ENCODE data around the gene BACH2. TPM values are rescaled to one million over a fixed set of nuclear protein-coding genes. Genes with fewer than 3 reads are reported as not detected.
A peak's percentile ranks its signal among the peaks of the same experiment; 100 is the strongest.

The BACH2 gene
- total RNA-seq, 5 donors from 2014 or later (not counting 1 experiment from before 2014, with no cell fraction given): 81.9 to 196 (median 96.7) TPM

- WGBS (ENCODE audit: insufficient coverage): 33% methylated on average over 1 of the region's 6 CpGs
- ATAC-seq (replicated peaks in 1 of 4): no peak
- Histone ChIP-seq H3K36me3 (ENCODE audit: control insufficient read depth in 2 of 2, extremely low read depth in 1 of 2, insufficient read depth in 1 of 2, low read length in 1 of 2) (peaks cover 0 to 5% of the 10 kb centered on the region in 2 donors), H3K4me3 (ENCODE audit: control insufficient read depth in 1 of 2, extremely low read depth in 1 of 2, low read length in 1 of 2) (no peak overlapping the region), H3K27me3 (replicated peaks in 1 of 2; ENCODE audit: control insufficient read depth in 2 of 2, extremely low read depth in 1 of 2, insufficient read depth in 2 of 2, low read length in 1 of 2) (no peaks in the 10 kb centered on the region), H3K4me1 (ENCODE audit: control insufficient read depth in 1 of 2, extremely low read depth in 1 of 2, insufficient read depth in 2 of 2, low read length in 2 of 2) (peaks cover 2 to 4% of the 10 kb centered on the region in 2 experiments), H3K9me3 (no peaks in the 10 kb centered on the region), H3K27ac (ENCODE audit: low read length) (no peak overlapping the region)
- Mint-ChIP-seq H3K4me1 (peaks cover 33 to 41% (median 38%) of the 10 kb centered on the region in 3 donors), H3K4me3 (no peak overlapping the region), H3K9me3 (no peaks in the 10 kb centered on the region), H3K36me3 (peaks cover 19% of the 10 kb centered on the region), H3K27me3 (no peaks in the 10 kb centered on the region), H3K27ac (no peak overlapping the region)
- ChIA-PET CTCF (no interaction called here), POLR2A (interaction anchor here in 1 of 2 donors (0.6 kb wide), 1 partner anchor 630 kb away, joined by 3 read pairs; no protein-coding TSS in a partner anchor)
- no peak for DNase-seq
These were observed 317.0 kb downstream of the BACH2 start for GRCh38 chr6:89979481-89980119.

DNA sequence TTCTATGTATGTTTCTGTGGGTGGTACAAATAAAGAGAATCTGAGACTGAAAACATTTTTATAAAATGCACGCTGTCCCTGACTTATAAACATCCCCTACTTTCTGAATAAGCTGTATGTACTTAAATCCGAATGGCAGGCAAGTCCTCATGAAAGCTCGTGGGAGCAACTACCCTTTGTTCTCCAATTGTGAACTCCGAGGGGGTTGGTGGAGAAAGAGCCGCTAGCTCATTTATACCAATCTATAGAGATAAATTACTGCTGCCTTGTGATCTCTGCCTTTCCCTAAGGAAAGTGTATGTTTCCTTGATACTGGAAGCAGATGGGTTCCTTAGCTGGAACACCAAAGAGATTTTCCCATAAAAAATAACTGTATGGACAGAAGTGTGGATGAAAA, 317.9 kb downstream of the BACH2 start:
- peaks cover 14% of the 10 kb centered on the region for H3K36me3 Mint-ChIP-seq
- CTCF ChIA-PET: interaction anchor here in 1 of 2 donors (0.7 to 0.8 kb wide), 3 partner anchors 42 to 1168 kb away, joined by 3 to 11 read pairs (median 5); no protein-coding TSS in a partner anchor
- peaks cover 30 to 41% (median 39%) of the 10 kb centered on the region in 3 donors for H3K4me1 Mint-ChIP-seq
- no peak for DNase-seq
- no peak overlapping the region for H3K27ac Mint-ChIP-seq
- H3K4me3 Mint-ChIP-seq: no peak overlapping the region
- Histone ChIP-seq H3K36me3 (ENCODE audit: control insufficient read depth in 2 of 2, extremely low read depth in 1 of 2, insufficient read depth in 1 of 2, low read length in 1 of 2) (peaks cover 0 to 2% of the 10 kb centered on the region in 2 donors), H3K27me3 (replicated peaks in 1 of 2; ENCODE audit: control insufficient read depth in 2 of 2, extremely low read depth in 1 of 2, insufficient read depth in 2 of 2, low read length in 1 of 2) (no peaks in the 10 kb centered on the region), H3K4me1 (ENCODE audit: control insufficient read depth in 1 of 2, extremely low read depth in 1 of 2, insufficient read depth in 2 of 2, low read length in 2 of 2) (peaks cover 2 to 4% of the 10 kb centered on the region in 2 experiments), H3K9me3 (no peaks in the 10 kb centered on the region), H3K4me3 (ENCODE audit: control insufficient read depth in 1 of 2, extremely low read depth in 1 of 2, low read length in 1 of 2) (no peak overlapping the region), H3K27ac (ENCODE audit: low read length) (no peak overlapping the region)
- POLR2A ChIA-PET: interaction anchor here (0.6 kb wide), 2 partner anchors 9 to 631 kb away, joined by 3 read pairs; no protein-coding TSS in a partner anchor
- no peaks in the 10 kb centered on the region for H3K9me3 Mint-ChIP-seq
- no peak for ATAC-seq (replicated peaks in 1 of 4)
- no CpG with 5 or more reads among the region's 5 CpGs for WGBS (ENCODE audit: insufficient coverage)
- no peaks in the 10 kb centered on the region for H3K27me3 Mint-ChIP-seq

- H3K4me1 ChIP-seq (ENCODE audit: control insufficient read depth in 1 of 2, extremely low read depth in 1 of 2, insufficient read depth in 2 of 2, low read length in 2 of 2): peaks cover 2 to 4% of the 10 kb centered on the region in 2 experiments
- no peak for DNase-seq
- H3K27me3 ChIP-seq (replicated peaks in 1 of 2; ENCODE audit: control insufficient read depth in 2 of 2, extremely low read depth in 1 of 2, insufficient read depth in 2 of 2, low read length in 1 of 2): no peaks in the 10 kb centered on the region
- H3K27me3 Mint-ChIP-seq: no peaks in the 10 kb centered on the region
- CTCF ChIA-PET: interaction anchor here in 1 of 2 donors (0.7 to 1.7 kb wide), 5 partner anchors 26 to 1168 kb away, joined by 3 to 11 read pairs (median 5); no protein-coding TSS in a partner anchor
- no peaks in the 10 kb centered on the region for H3K9me3 Mint-ChIP-seq
- no peaks in the 10 kb centered on the region for H3K36me3 ChIP-seq (ENCODE audit: control insufficient read depth in 2 of 2, extremely low read depth in 1 of 2, insufficient read depth in 1 of 2, low read length in 1 of 2)
- peaks cover 13% of the 10 kb centered on the region for H3K36me3 Mint-ChIP-seq
- no peak overlapping the region for H3K4me3 Mint-ChIP-seq
- H3K27ac Mint-ChIP-seq: no peak overlapping the region
- WGBS (ENCODE audit: insufficient coverage): 96% methylated on average over 3 of the region's 8 CpGs
- no peak for ATAC-seq (replicated peaks in 1 of 4)
- POLR2A ChIA-PET: interaction anchor here (0.5 to 0.6 kb wide), 5 partner anchors 10 to 984 kb away, joined by 3 to 11 read pairs (median 3); no protein-coding TSS in a partner anchor
- H3K9me3 ChIP-seq: no peaks in the 10 kb centered on the region
- no peak overlapping the region for H3K27ac ChIP-seq (ENCODE audit: low read length)
- peaks cover 33 to 40% (median 39%) of the 10 kb centered on the region in 3 donors for H3K4me1 Mint-ChIP-seq
- H3K4me3 ChIP-seq (ENCODE audit: control insufficient read depth in 1 of 2, extremely low read depth in 1 of 2, low read length in 1 of 2): no peak overlapping the region
These were observed 318.6 kb downstream of the BACH2 start for GRCh38 chr6:89977808-89978748.

DNA sequence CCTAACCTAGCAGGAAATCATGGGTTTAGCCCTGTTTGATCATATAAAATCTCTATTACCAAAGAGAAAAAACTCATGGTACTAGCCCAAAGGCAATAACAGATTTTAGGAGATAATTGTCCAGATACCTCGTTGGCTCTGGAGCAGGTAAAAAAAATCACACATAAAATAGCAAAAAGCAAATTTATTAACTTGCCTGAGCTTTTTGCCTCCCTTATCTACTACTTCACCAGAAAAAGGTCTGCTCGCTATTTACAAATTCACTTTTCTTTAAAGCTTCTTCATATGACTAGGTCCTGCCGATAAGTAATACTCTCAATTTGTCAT, 320.0 kb downstream of the BACH2 start:
- no peak overlapping the region for H3K4me3 ChIP-seq (ENCODE audit: control insufficient read depth in 1 of 2, extremely low read depth in 1 of 2, low read length in 1 of 2)
- DNase-seq (no peak), ATAC-seq (replicated peaks in 1 of 4) (no peak)
- H3K9me3 Mint-ChIP-seq: no peaks in the 10 kb centered on the region
- CTCF ChIA-PET: interaction anchor here in 1 of 2 donors (1.1 to 1.7 kb wide), 2 partner anchors 24 to 36 kb away, joined by 3 to 5 read pairs; no protein-coding TSS in a partner anchor
- H3K27ac Mint-ChIP-seq: peak overlapping the region in 1 of 2 donors; percentile 72
- POLR2A ChIA-PET: interaction anchor here in 1 of 2 donors (0.6 kb wide), 1 partner anchor 131 kb away, joined by 6 read pairs; no protein-coding TSS in a partner anchor
- H3K4me1 ChIP-seq (ENCODE audit: control insufficient read depth in 1 of 2, extremely low read depth in 1 of 2, insufficient read depth in 2 of 2, low read length in 2 of 2): peaks cover 4 to 7% of the 10 kb centered on the region in 2 experiments
- WGBS (ENCODE audit: insufficient coverage): no CpG with 5 or more reads among the region's 3 CpGs
- H3K4me1 Mint-ChIP-seq: peaks cover 26 to 30% (median 29%) of the 10 kb centered on the region in 3 donors
- H3K4me3 Mint-ChIP-seq: no peak overlapping the region
- peaks cover 17% of the 10 kb centered on the region for H3K36me3 Mint-ChIP-seq
- H3K27me3 Mint-ChIP-seq: no peaks in the 10 kb centered on the region
- no peaks in the 10 kb centered on the region for H3K9me3 ChIP-seq
- no peak overlapping the region for H3K27ac ChIP-seq (ENCODE audit: low read length)
- peaks cover 0 to 6% of the 10 kb centered on the region in 2 donors for H3K36me3 ChIP-seq (ENCODE audit: control insufficient read depth in 2 of 2, extremely low read depth in 1 of 2, insufficient read depth in 1 of 2, low read length in 1 of 2)
- no peaks in the 10 kb centered on the region for H3K27me3 ChIP-seq (replicated peaks in 1 of 2; ENCODE audit: control insufficient read depth in 2 of 2, extremely low read depth in 1 of 2, insufficient read depth in 2 of 2, low read length in 1 of 2)

GRCh38 chr6:89975991-89976693, 320.5 kb downstream of the BACH2 start:
- Mint-ChIP-seq H3K36me3 (peaks cover 16% of the 10 kb centered on the region), H3K27me3 (no peaks in the 10 kb centered on the region), H3K4me3 (no peak overlapping the region), H3K9me3 (no peaks in the 10 kb centered on the region), H3K27ac (peak overlapping the region in 1 of 2 donors; percentile 72), H3K4me1 (peaks cover 21 to 25% (median 24%) of the 10 kb centered on the region in 3 donors)
- H3K9me3 ChIP-seq: no peaks in the 10 kb centered on the region
- H3K27me3 ChIP-seq (replicated peaks in 1 of 2; ENCODE audit: control insufficient read depth in 2 of 2, extremely low read depth in 1 of 2, insufficient read depth in 2 of 2, low read length in 1 of 2): no peaks in the 10 kb centered on the region
- ChIA-PET POLR2A (interaction anchor here (0.5 to 0.6 kb wide), 3 partner anchors 38 to 141 kb away, joined by 3 to 6 read pairs (median 4); no protein-coding TSS in a partner anchor), CTCF (interaction anchor here in 1 of 2 donors (1.7 to 1.8 kb wide), 2 partner anchors 24 to 36 kb away, joined by 4 to 5 read pairs; no protein-coding TSS in a partner anchor)
- ATAC-seq (replicated peaks in 1 of 4) (no peak), DNase-seq (no peak)
- no CpG with 5 or more reads among the region's 12 CpGs for WGBS (ENCODE audit: insufficient coverage)
- H3K4me1 ChIP-seq (ENCODE audit: control insufficient read depth in 1 of 2, extremely low read depth in 1 of 2, insufficient read depth in 2 of 2, low read length in 2 of 2): peaks cover 4 to 7% of the 10 kb centered on the region in 2 experiments
- H3K36me3 ChIP-seq (ENCODE audit: control insufficient read depth in 2 of 2, extremely low read depth in 1 of 2, insufficient read depth in 1 of 2, low read length in 1 of 2): peaks cover 0 to 6% of the 10 kb centered on the region in 2 donors
- no peak overlapping the region for H3K27ac ChIP-seq (ENCODE audit: low read length)
- H3K4me3 ChIP-seq (ENCODE audit: control insufficient read depth in 1 of 2, extremely low read depth in 1 of 2, low read length in 1 of 2): no peak overlapping the region
